Calu3 (cell line): ENCODE results near the gene SYNDIG1L. TPM values are rescaled to one million over a fixed set of nuclear protein-coding genes. Genes with fewer than 3 reads are reported as not detected.

Experiments
- BruUV-seq: library from RNA; stranded (reverse); fragments of 400-500 nt; replicated peaks from 2 replicates; lab custom pipeline; 2021; lab: Mats Ljungman, UMichigan
- CTCF ChIA-PET: fragments of 300-600 bp; sonication (Branson Sonifier 250); formaldehyde crosslinking; loops from one replicate; lab custom pipeline; 2022; ENCODE audit warnings: antibody characterized with exemption; lab: Charles Lee
- DNase-seq: peaks from one replicate; pipeline ENCODE4 v3.0.0; 2022
- H3K27ac Mint-ChIP-seq: one replicate; pipeline ENCODE4 v1.8.0; 2022; ENCODE audit warnings: mixed read lengths; ENCODE audit not compliant: unreplicated experiment
- H3K27me3 Mint-ChIP-seq: one replicate; pipeline ENCODE4 v1.8.0; 2022; ENCODE audit warnings: mixed read lengths; ENCODE audit not compliant: unreplicated experiment
- H3K36me3 Mint-ChIP-seq: one replicate; pipeline ENCODE4 v1.8.0; 2022; ENCODE audit warnings: mild to moderate bottlenecking, moderate library complexity, mixed read lengths; ENCODE audit not compliant: insufficient read depth, unreplicated experiment
- H3K4me1 Mint-ChIP-seq: one replicate; pipeline ENCODE4 v1.8.0; 2022; ENCODE audit warnings: mild to moderate bottlenecking, low read depth, mixed read lengths; ENCODE audit not compliant: unreplicated experiment
- H3K4me3 Mint-ChIP-seq: one replicate; pipeline ENCODE4 v1.8.0; 2022; ENCODE audit warnings: mild to moderate bottlenecking, low read depth, moderate library complexity, mixed read lengths; ENCODE audit not compliant: unreplicated experiment
- H3K9me3 Mint-ChIP-seq: one replicate; pipeline ENCODE4 v1.8.0; 2022; ENCODE audit warnings: low read depth, mixed read lengths; ENCODE audit not compliant: unreplicated experiment
- intact Hi-C: fragments of 100-400 bp; cut with micrococcal nuclease; formaldehyde crosslinking; loops from one replicate; pipeline ENCODE4 v1.10.0; 2022; ENCODE audit not compliant: unreplicated experiment
- total RNA-seq: library from RNA; stranded (reverse); gene quantifications from 2 replicates; pipeline ENCODE4 v1.2.3, GENCODE V29; 2022
- TF ChIP-seq, protein P1 (sequence below): fragments of 200-600 bp; IDR thresholded peaks from one replicate; pipeline ENCODE4 v1.8.0; 2022; ENCODE audit warnings: antibody characterized with exemption; ENCODE audit not compliant: unreplicated experiment

SYNDIG1L gene
- total RNA-seq, 1 experiment from 2014 or later: not detected

DNA sequence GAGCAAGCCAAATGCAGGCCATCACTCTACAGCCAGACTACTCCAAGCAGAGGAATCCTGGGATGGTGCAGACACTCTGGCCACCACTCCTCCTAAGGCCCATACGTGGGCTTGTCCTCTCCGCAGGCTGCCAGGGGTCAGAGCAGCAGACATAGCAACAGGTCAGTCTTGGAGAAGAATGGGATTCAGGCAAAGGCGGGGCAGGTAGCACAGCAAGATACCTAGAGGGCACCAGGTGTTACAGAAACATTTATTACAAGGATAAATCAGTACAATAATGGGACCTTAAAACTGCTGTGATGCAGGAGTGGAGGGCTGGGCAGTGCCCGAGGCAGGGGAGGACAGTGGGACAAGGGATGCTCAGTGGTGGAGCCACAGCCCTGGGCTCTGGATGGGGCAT, 20.3 kb downstream of the SYNDIG1L start:
- intact Hi-C loops: no loop called here
- TF ChIP-seq, protein P1, sequence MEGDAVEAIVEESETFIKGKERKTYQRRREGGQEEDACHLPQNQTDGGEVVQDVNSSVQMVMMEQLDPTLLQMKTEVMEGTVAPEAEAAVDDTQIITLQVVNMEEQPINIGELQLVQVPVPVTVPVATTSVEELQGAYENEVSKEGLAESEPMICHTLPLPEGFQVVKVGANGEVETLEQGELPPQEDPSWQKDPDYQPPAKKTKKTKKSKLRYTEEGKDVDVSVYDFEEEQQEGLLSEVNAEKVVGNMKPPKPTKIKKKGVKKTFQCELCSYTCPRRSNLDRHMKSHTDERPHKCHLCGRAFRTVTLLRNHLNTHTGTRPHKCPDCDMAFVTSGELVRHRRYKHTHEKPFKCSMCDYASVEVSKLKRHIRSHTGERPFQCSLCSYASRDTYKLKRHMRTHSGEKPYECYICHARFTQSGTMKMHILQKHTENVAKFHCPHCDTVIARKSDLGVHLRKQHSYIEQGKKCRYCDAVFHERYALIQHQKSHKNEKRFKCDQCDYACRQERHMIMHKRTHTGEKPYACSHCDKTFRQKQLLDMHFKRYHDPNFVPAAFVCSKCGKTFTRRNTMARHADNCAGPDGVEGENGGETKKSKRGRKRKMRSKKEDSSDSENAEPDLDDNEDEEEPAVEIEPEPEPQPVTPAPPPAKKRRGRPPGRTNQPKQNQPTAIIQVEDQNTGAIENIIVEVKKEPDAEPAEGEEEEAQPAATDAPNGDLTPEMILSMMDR: no peak
- H3K4me1 Mint-ChIP-seq: peaks cover 9% of the 10 kb centered on the region
- no TSS peak for BruUV-seq
- CTCF ChIA-PET: no interaction called here
- peaks cover under 1% of the 10 kb centered on the region for H3K36me3 Mint-ChIP-seq
- H3K9me3 Mint-ChIP-seq: no peaks in the 10 kb centered on the region
- DNase-seq: no peak
- no peak overlapping the region for H3K4me3 Mint-ChIP-seq
- H3K27me3 Mint-ChIP-seq: peaks cover 57% of the 10 kb centered on the region
- no peak overlapping the region for H3K27ac Mint-ChIP-seq

DNA sequence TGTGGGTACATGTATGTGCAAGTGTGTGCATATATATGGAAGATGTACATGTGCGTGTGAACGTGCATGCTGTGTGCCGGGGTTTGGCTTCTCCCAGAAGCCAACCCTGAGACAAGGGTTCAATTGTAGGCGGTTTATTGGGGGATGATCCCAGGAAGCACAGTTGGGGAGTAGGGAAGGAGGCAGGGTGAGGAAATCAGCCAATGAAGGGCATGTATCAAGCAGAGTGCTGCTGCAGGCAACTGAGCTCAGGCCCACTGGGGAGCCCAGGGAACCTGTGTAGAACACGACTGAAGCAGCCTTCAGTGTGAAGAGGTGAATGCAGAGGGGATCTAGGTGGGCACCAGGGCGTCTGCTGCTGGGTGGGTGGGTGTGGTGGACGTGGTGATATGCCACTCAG, 21.6 kb downstream of the SYNDIG1L start:
- H3K4me3 Mint-ChIP-seq: no peak overlapping the region
- BruUV-seq: no TSS peak
- TF ChIP-seq, protein P1: no peak

DNA sequence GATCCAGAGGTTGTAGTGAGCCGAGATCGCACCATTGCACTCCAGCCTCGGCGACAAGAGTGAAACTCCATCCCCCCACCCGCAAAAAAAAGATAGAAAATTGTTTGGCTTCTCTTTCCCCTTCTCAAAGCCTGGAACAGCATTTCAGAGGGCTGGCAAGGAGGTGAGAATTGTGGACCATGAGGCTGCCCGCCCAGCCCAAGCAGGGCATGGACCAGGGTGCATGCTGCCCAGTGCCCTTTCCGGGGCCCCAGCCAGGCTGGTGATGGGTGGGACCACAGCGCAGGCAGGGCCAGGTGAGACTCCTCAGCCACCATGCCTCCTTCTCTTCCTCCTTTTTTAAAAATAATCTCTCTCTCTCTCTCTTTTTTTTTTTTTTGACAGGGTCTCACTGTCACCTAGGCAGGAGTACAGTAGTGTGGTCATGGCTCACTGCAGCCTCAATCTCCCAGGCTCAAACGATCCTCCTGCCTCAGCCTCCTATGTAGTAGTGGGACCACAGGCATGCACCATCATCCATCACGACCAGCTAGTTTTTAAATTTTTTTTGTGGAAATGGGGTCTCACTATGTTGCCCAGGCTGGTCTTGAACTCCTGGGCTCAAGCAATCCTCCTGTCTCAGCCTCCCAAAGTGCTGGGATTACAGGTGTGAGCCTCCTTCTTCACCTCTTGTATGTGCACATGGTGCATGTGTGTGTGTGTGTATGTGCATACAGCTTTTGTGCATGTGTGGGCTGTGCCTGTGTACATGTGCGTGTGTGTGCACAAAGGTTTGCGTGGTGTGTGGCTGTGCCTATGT, 22.2 kb downstream of the SYNDIG1L start:
- TF ChIP-seq, protein P1: no peak
- Mint-ChIP-seq H3K4me1 (peaks cover 19% of the 10 kb centered on the region), H3K27ac (no peak overlapping the region), H3K4me3 (no peak overlapping the region), H3K27me3 (peaks cover 62% of the 10 kb centered on the region), H3K9me3 (no peaks in the 10 kb centered on the region), H3K36me3 (peaks cover 5% of the 10 kb centered on the region)
- CTCF ChIA-PET: no interaction called here
- no TSS peak for BruUV-seq
- intact Hi-C loops: no loop called here
- no peak for DNase-seq

More for the DNA sequence above, 21.6 kb downstream of the SYNDIG1L start:
- intact Hi-C loops: no loop called here
- CTCF ChIA-PET: no interaction called here
- Mint-ChIP-seq H3K9me3 (no peaks in the 10 kb centered on the region), H3K27ac (no peak overlapping the region), H3K36me3 (peaks cover 5% of the 10 kb centered on the region), H3K4me1 (peaks cover 19% of the 10 kb centered on the region), H3K27me3 (peaks cover 57% of the 10 kb centered on the region)
- no peak for DNase-seq

DNA sequence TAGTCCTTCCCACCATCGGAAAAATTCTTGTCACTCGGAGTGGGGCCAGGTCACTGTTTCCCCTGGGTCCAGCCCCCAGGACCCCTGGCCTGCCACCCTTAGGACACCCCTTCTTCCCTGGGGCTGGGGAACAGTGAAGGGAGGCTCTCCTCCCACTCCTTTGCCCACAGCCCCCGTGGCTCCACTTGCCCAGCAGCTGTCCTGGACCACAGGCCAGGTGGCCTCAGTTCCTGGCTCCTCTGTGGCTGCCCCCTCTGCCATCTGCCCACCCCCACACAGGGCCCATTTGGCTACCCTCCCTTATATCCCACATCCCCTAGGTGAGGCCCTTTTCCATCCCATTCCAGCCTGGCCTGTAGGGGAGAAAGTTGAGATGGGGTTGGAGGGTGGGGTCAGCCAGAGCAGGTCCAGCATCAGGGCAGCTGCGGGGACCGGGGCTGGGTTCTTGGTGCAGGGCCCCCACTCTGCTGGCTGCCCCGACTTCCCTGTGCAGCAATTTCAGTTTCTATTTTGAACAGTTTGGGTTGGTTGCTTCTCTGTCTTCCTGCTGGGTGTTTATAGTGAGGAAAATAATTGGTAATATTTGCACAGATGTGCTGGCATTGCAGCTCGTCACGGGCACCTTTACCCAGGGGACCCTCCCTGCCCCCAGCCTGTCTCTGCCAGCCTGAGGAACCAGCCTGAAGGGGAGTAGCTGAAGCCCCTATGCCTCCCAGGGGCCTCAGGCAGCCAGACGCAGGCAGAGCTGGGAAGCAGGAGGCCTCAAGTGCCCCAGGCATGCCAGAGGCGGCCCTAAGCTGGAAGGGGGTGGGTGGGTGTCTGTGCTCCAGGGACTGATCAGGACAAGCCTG, 23.4 kb downstream of the SYNDIG1L start:
- no peak overlapping the region for H3K4me3 Mint-ChIP-seq
- intact Hi-C loops: no loop called here
- H3K27me3 Mint-ChIP-seq: peaks cover 74% of the 10 kb centered on the region
- H3K9me3 Mint-ChIP-seq: no peaks in the 10 kb centered on the region
- H3K36me3 Mint-ChIP-seq: peaks cover 5% of the 10 kb centered on the region
- no peak overlapping the region for H3K27ac Mint-ChIP-seq
- TF ChIP-seq, protein P1: no peak
- peaks cover 19% of the 10 kb centered on the region for H3K4me1 Mint-ChIP-seq
- BruUV-seq: no TSS peak
- CTCF ChIA-PET: no interaction called here
- DNase-seq: no peak
